A673 (cell line): ENCODE results near the gene CELF1. TPM values are rescaled to one million over a fixed set of nuclear protein-coding genes. Genes with fewer than 3 reads are reported as not detected.

Experiments used
- BruUV-seq: library from RNA; stranded (reverse); fragments of 400-500 nt; replicated peaks from 2 replicates; lab custom pipeline; 2021; lab: Mats Ljungman, UMichigan
- CTCF ChIA-PET: fragments of 300-600 bp; sonication (Branson Sonifier 250); formaldehyde crosslinking; loops from one replicate; lab custom pipeline; 2022; ENCODE audit warnings: antibody characterized with exemption; lab: Charles Lee
- POLR2A ChIA-PET: fragments of 300-600 bp; sonication (Branson Sonifier 250); formaldehyde crosslinking; loops from one replicate; lab custom pipeline; 2022; ENCODE audit warnings: antibody characterized with exemption; ENCODE audit not compliant: low non-redundant PET; lab: Charles Lee
- DNase-seq: peaks from one replicate; pipeline ENCODE4 v3.0.0-alpha.2; 2015; ENCODE audit warnings: low spot score
- H3K27ac ChIP-seq: fragments of 200-600 bp; sonication (generic); 2 replicates; pipeline ENCODE4 v1.5.1; 2016; ENCODE audit warnings: mixed run types, low read depth, mild to moderate bottlenecking, mixed read lengths, antibody characterized with exemption, low read length; ENCODE audit not compliant: poor library complexity, severe bottlenecking
- H3K27me3 ChIP-seq: fragments of 200-600 bp; sonication (generic); replicated peaks from 2 replicates; pipeline ENCODE4 v1.6.1; 2017; ENCODE audit warnings: mixed run types, low read depth, mild to moderate bottlenecking, mixed read lengths, antibody characterized with exemption, low read length; ENCODE audit not compliant: insufficient read depth, poor library complexity
- H3K36me3 ChIP-seq: fragments of 200-600 bp; sonication (generic); 2 replicates; pipeline ENCODE4 v1.6.1; 2016; ENCODE audit warnings: mixed run types, mild to moderate bottlenecking, mixed read lengths, antibody characterized with exemption, low read length; ENCODE audit not compliant: insufficient read depth, poor library complexity, severe bottlenecking
- H3K4me1 ChIP-seq: fragments of 200-600 bp; sonication (generic); 2 replicates; pipeline ENCODE4 v1.6.1; 2017; ENCODE audit warnings: mixed run types, mild to moderate bottlenecking, mixed read lengths, antibody characterized with exemption, low read length; ENCODE audit not compliant: insufficient read depth, poor library complexity, severe bottlenecking
- H3K4me3 ChIP-seq: fragments of 200-600 bp; sonication (generic); 2 replicates; pipeline ENCODE4 v1.5.1; 2016; ENCODE audit warnings: low read depth, mixed run types, mild to moderate bottlenecking, mixed read lengths, low read length; ENCODE audit not compliant: poor library complexity, severe bottlenecking
- H3K9me3 ChIP-seq: fragments of 200-600 bp; sonication (generic); 2 replicates; pipeline ENCODE4 v1.6.1; 2016; ENCODE audit warnings: mixed run types, low read depth, mild to moderate bottlenecking, mixed read lengths, antibody characterized with exemption, low read length; ENCODE audit not compliant: poor library complexity, severe bottlenecking
- EZH2 ChIP-seq: fragments of 200-600 bp; sonication (generic); IDR thresholded peaks from 2 replicates; pipeline ENCODE4 v1.6.1; 2017; ENCODE audit warnings: borderline replicate concordance, low read depth, mild to moderate bottlenecking, mixed read lengths, antibody characterized with exemption, low read length; ENCODE audit not compliant: poor library complexity, severe bottlenecking
- intact Hi-C: fragments of 100-400 bp; cut with micrococcal nuclease; formaldehyde crosslinking; loops from one replicate; pipeline ENCODE4 v1.10.0; 2022; ENCODE audit not compliant: unreplicated experiment
- total RNA-seq: library from RNA; stranded (reverse); gene quantifications from 2 replicates; pipeline ENCODE4 v1.2.3, GENCODE V29; 2021
- TF ChIP-seq, protein P1 (sequence below): fragments of 300-800, 200-600 bp; sonication (generic); conservative IDR thresholded peaks from 2 replicates; pipeline ENCODE4 v1.5.1; 2017; ENCODE audit warnings: low read depth, mild to moderate bottlenecking, antibody characterized with exemption, low read length, moderate library complexity, mixed read lengths

CELF1 gene
- total RNA-seq, 1 experiment from 2014 or later, result 257 TPM

DNA sequence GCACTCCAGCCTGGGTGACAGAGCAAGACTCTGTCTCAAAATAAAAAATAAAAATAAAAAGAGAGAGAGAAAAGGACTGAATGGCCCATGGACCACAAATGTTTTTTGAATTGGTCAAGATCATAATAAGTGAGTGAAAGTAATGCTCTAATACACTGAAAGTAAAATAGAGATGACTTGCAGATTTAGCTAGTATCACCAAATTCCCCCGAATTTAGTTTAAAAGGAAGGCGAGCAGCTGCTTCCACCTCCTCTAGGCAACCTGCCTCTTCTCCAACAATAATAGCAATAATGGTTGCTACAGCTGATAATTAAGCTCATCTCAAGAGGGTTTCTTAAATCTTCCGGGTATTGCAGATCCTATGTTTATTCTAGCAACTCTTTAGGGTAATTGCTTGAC is 36.8 kb downstream of the CELF1 start:
- ChIA-PET POLR2A (no interaction called here), CTCF (no interaction called here)
- BruUV-seq, result no TSS peak
- DNase-seq, result no peak
- TF ChIP-seq, protein P1, sequence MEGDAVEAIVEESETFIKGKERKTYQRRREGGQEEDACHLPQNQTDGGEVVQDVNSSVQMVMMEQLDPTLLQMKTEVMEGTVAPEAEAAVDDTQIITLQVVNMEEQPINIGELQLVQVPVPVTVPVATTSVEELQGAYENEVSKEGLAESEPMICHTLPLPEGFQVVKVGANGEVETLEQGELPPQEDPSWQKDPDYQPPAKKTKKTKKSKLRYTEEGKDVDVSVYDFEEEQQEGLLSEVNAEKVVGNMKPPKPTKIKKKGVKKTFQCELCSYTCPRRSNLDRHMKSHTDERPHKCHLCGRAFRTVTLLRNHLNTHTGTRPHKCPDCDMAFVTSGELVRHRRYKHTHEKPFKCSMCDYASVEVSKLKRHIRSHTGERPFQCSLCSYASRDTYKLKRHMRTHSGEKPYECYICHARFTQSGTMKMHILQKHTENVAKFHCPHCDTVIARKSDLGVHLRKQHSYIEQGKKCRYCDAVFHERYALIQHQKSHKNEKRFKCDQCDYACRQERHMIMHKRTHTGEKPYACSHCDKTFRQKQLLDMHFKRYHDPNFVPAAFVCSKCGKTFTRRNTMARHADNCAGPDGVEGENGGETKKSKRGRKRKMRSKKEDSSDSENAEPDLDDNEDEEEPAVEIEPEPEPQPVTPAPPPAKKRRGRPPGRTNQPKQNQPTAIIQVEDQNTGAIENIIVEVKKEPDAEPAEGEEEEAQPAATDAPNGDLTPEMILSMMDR, result no peak
- TF ChIP-seq EZH2, result no peak
- Histone ChIP-seq H3K27me3 (no peaks in the 10 kb centered on the region), H3K27ac (peak overlapping the region; percentile 21), H3K4me3 (no peak overlapping the region), H3K9me3 (no peaks in the 10 kb centered on the region), H3K36me3 (no peaks in the 10 kb centered on the region), H3K4me1 (peaks cover 46% of the 10 kb centered on the region)
- intact Hi-C loops, result no loop called here

DNA sequence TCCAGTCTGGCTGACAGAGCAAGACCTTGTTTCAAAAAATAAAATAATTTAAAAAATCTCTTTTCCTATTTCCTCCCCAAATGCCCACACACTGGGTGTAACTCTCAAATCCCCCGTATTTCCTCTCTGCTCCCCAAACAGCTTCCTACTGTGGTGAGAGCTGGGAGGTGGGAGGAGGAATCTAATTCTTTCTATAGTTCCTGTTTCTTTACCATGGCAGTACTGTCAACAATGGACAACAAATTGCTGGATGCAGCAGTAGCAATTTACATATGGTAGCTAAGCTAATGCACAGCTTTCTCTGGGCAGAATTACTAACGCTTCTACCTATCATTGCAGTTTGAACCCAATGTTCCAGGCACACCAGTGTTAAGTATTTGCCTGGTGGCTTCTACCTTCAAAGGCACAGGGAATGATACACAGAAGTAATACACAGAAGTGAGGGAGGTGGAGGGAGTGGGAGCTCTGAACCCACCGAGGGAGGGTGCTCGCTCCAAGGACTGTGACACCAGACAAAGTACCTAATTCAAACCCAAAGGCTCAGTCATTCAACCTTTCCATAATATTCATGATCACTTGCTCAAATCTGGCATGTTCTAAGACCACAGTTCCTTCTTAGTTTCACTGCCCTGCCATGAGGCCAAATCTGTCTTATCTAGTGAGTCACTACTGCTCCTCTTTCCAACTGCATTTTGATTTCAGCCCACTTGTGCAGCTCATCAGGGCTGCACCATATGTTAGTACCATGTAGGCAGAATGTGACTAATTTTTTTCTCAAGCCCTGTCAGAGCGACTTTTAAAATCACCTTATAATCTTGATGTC is 37.9 kb downstream of the CELF1 start:
- Histone ChIP-seq H3K27ac (peak overlapping the region; percentile 21), H3K36me3 (no peaks in the 10 kb centered on the region), H3K4me1 (peaks cover 46% of the 10 kb centered on the region), H3K4me3 (no peak overlapping the region), H3K9me3 (no peaks in the 10 kb centered on the region), H3K27me3 (no peaks in the 10 kb centered on the region)
- TSS peak; percentile 3 for BruUV-seq
- ChIA-PET CTCF (interaction anchor here (0.6 to 1.3 kb wide), 2 partner anchors 38 to 61 kb away, joined by 4 read pairs; no protein-coding TSS in a partner anchor), POLR2A (interaction anchor here (0.6 to 0.7 kb wide), 2 partner anchors 11 to 16 kb away, joined by 3 to 4 read pairs; no protein-coding TSS in a partner anchor)
- intact Hi-C loops, result no loop called here
- TF ChIP-seq EZH2, result no peak
- TF ChIP-seq, protein P1, result no peak
- peak; percentile 62 for DNase-seq

DNA sequence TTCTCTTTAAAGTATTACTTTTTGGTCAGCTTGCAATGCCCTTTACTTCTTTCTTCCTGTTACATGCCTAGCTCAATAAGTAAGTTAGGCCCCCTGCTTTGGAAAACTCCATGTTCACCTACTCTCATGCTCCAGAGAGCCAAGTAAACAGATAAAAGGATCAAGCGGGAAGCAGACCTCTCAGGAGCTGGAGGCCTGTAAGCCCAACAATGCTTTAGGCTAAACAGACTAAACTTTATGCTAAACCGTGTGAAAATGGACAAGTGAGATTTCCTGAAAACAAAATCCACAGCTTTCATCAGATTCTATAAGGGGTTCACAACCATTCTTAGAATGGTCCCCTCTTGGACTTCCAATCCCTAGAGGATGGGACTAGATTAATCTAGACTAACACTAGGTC is 40.2 kb downstream of the CELF1 start:
- no TSS peak for BruUV-seq
- H3K36me3 ChIP-seq, result no peaks in the 10 kb centered on the region
- ChIA-PET POLR2A (no interaction called here), CTCF (interaction anchor here (0.6 kb wide), 1 partner anchor 39 kb away, joined by 3 read pairs; no protein-coding TSS in a partner anchor)
- DNase-seq, result no peak
- TF ChIP-seq, protein P1, result no peak
- no peak for TF ChIP-seq EZH2
- intact Hi-C loops, result no loop called here
- H3K27ac ChIP-seq, result peak overlapping the region; percentile 25
- H3K4me3 ChIP-seq, result no peak overlapping the region
- H3K4me1 ChIP-seq, result peaks cover 44% of the 10 kb centered on the region
- H3K9me3 ChIP-seq, result no peaks in the 10 kb centered on the region
- H3K27me3 ChIP-seq, result no peaks in the 10 kb centered on the region
